NCI-H1694 (cell line): ENCODE data around the gene MTHFSD.
A peak's percentile ranks its signal among the peaks of the same experiment; 100 is the strongest.

Experiments used
- DNase-seq: peaks from one replicate; lab custom pipeline; 2025; lab: John Stamatoyannopoulos, UW

Gene MTHFSD

DNA sequence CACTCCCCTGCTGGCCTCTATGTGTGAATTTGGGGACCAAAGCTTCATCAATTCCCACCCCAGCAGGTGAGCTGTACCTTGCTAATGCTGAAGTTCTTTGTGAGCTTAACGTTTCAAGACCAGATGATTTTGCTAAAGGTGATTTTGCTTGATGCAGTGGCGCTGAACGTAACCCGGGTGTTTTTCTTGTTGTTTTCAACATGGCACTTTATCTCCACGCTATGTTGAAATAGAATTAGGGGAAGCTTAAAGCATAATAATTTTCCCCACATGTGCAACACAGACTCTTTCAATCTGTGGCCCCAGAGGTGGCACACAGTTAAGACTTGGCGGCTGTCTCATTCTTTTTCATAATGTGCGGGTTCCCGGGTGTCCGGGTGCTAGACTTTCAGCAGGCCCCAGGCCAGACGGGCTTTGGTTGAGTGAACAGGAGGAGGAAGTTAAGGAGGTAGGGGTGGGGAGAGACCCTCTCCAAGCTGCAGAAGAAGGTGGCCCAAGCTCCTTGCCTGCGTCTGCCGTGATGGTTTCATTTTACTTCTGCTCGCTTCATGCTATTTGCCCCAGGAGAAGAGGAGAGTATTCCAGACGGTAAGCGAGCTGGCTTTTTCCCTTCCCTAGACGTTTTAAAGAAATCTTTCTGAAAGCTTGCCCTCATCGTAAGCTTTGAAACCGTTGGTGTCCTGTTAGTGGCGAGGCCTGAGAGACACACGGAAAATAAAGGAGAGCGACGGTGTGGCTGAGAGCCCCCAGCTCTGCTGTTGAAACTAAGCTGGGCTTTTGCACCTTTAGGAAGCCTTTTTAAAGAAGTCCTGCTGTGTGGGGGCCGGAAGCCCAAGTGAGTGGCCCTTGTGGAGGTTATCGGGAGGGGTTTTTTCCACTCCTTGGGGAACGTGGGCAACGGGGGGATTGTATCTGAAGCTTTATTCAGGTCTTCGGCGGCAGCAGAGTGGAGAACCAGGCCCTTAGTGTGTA, 15.8 kb upstream of the MTHFSD start:
- DNase-seq = no peak

DNA sequence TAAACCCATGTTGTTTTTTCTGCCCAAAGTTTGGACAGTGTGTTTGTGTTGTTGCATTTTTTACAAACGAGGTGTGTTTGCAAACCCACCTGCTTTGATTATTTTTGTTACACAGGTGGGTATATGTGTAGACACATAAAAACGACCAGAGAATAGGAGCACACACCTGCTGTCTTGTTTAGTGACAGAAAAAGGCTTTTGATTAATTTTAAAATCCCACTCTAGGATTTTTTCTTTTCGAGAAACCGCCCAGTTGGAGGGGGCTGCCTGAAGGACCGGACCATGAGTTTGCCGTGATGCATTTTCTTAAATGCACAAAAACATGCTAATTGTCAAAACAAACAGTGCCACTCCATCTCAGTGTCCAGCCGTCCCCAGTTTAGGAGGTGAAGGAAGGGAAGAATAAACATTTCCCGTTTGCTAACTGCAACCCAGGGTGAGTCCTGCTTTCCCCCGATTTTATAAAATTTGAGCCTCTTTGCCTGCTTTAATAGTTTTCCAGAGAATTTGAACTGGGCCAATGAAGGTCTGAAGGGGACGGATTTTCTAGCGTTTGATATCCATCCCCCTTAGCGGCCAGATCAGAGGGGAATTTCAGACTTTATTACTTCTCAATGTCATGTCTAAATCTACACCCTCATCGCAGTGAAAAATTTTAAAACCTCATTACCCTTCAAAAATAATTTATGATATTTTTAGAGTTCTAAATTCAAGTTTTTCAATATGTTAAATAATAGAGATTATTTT, 14.8 kb upstream of the MTHFSD start:
- DNase-seq = no peak

DNA sequence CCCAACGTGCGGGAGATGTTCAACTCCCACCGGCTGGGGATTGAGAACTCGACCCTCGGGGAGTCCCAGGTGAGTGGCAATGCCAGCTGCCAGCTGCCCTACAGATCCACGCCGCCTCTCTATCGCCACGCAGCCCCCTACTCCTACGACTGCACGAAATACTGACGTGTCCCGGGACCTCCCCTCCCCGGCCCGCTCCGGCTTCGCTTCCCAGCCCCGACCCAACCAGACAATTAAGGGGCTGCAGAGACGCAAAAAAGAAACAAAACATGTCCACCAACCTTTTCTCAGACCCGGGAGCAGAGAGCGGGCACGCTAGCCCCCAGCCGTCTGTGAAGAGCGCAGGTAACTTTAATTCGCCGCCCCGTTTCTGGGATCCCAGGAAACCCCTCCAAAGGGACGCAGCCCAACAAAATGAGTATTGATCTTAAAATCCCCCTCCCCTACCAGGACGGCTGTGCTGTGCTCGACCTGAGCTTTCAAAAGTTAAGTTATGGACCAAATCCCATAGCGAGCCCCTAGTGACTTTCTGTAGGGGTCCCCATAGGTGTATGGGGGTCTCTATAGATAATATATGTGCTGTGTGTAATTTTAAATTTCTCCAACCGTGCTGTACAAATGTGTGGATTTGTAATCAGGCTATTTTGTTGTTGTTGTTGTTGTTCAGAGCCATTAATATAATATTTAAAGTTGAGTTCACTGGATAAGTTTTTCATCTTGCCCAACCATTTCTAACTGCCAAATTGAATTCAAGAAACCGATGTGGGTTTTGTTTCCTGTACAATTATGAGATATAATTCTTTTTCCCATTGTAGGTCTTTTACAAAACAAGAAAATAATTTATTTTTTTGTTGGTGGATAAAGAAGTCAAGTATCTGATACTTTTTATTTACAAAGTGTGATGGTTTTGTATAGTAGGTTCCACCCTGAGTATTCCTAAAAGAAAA, 13.9 kb upstream of the MTHFSD start:
- DNase-seq = no peak

DNA sequence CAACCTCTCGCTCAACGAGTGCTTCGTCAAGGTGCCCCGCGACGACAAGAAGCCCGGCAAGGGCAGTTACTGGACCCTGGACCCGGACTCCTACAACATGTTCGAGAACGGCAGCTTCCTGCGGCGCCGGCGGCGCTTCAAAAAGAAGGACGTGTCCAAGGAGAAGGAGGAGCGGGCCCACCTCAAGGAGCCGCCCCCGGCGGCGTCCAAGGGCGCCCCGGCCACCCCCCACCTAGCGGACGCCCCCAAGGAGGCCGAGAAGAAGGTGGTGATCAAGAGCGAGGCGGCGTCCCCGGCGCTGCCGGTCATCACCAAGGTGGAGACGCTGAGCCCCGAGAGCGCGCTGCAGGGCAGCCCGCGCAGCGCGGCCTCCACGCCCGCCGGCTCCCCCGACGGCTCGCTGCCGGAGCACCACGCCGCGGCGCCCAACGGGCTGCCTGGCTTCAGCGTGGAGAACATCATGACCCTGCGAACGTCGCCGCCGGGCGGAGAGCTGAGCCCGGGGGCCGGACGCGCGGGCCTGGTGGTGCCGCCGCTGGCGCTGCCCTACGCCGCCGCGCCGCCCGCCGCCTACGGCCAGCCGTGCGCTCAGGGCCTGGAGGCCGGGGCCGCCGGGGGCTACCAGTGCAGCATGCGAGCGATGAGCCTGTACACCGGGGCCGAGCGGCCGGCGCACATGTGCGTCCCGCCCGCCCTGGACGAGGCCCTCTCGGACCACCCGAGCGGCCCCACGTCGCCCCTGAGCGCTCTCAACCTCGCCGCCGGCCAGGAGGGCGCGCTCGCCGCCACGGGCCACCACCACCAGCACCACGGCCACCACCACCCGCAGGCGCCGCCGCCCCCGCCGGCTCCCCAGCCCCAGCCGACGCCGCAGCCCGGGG, 12.9 kb upstream of the MTHFSD start:
- DNase-seq = no peak

DNA sequence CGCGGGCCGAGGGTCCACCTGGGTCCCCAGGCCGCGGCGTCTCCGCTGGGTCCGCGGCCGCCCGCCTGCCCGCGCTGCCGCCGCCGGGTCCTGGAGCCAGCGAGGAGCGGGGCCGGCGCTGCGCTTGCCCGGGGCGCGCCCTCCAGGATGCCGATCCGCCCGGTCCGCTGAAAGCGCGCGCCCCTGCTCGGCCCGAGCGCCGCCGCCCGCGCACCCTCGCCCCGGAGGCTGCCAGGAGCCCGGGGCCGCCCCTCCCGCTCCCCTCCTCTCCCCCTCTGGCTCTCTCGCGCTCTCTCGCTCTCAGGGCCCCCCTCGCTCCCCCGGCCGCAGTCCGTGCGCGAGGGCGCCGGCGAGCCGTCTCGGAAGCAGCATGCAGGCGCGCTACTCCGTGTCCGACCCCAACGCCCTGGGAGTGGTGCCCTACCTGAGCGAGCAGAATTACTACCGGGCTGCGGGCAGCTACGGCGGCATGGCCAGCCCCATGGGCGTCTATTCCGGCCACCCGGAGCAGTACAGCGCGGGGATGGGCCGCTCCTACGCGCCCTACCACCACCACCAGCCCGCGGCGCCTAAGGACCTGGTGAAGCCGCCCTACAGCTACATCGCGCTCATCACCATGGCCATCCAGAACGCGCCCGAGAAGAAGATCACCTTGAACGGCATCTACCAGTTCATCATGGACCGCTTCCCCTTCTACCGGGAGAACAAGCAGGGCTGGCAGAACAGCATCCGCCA, 12.1 kb upstream of the MTHFSD start:
- no peak for DNase-seq

DNA sequence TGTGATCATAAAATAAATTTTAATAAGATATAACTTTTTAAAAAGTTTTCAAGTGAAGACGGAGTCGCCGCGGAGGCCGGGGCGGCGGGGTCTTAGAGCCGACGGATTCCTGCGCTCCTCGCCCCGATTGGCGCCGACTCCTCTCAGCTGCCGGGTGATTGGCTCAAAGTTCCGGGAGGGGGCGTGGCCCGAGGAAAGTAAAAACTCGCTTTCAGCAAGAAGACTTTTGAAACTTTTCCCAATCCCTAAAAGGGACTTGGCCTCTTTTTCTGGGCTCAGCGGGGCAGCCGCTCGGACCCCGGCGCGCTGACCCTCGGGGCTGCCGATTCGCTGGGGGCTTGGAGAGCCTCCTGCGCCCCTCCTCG, 11.5 kb upstream of the MTHFSD start, which contains the start of gene FOXC2:
TSS of gene FOXC2 (plus strand) at position 229 of the 365 bp plus-strand sequence. CDS start 507 bp downstream, outside the sequence.
- DNase-seq = no peak

DNA sequence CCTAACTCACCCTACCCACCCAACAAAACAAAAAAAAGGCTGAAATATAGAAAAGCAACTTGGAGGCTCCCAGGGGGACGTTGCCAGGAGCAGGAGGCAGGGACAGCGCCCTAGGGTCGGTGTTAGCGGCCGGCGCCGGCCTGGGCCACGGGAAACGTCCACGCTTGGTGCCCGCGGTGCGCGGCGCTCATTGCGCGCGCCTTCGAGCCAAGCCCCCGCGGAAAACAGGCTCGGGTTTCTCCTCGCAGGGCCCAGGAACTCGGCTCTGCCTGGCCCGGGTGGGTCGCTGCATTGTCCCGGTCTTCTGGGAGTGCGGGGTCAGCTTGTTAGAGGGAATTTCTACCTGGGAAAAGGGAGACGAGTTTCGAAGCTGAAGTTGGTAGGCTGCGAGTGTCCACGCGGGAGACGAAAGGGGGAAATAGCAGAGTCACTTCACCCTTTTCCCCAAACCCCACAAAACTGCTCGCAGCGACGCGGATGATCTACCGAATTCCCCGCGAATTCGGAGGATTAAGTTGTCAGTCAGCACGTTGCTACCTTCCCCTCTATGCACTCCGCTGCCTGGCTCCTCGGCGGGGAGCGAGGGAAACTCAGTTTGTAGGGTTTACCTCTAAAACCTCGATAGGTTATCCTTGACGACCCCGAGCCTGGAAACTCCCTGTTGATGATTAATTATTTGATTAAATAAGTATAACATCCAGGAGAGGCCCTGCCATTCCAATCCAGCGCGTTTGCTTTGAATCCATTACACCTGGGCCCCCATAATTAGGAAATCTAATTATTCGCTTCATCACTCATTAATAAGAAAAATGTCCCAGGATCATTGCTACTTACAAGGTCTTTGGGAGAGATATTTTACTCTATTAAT, 10.8 kb upstream of the MTHFSD start:
- DNase-seq = no peak

DNA sequence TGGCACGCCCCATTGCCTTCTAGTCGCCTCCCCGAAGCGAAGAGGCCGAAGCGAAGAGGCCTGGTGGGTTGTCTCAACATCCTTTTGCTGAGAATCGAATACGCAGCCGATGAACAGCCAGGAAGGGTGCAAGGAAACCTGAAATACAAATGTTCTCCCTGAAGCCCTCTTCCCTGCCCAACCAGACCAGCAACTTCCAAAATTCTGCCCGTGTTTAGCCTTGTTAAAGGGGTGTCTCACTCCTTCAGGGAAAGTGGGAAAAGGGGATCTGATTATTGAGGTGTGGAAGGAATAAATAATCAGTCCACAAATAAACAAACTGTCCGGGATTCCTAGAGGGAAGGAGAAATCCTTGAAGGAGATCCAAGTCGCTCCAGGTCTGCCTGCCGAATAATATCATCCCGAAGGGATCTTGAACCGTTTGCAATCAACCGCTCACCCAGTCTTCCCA, 10.2 kb upstream of the MTHFSD start:
- DNase-seq = no peak

DNA sequence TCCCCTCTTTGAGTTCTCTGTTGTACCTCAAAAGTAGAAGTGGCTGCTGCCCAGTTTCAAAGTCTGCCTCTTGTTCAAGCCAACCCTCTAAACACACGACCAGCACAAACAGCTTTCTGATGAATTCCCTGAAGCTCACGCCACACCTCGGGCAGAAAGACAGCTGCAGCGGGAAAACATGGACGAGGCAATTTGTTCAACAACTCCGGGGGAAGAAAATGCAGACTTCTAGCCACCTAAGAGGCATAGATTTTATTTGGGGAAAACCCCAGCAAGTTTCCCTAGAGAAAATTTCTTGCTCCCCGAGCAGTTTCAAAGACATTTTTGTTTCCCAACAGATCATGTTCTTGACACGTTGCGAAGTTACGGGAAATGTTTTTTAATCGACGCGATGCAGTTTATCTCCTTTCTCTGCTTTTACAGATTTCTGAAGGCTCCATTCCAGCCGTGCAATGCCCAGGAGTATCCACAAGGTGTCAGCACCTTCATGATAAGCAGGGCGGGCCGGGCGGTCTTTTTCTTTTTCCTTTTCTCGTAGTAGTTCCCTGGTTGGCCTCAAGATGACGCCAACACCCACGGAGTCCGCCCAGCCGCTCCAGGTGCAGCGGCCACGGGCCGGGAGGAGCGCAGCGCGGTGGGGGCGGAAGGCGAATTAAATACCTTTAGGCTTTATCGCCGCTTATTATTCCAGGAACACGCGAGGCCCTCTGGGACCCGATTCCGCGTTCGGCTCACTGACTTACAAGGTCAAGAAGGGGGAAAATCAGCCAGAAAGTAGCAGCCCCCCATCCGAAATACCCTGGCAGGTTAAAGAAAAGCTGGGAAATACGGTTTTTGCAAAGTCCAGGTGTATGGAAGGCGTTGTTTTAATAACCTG, 8.7 kb upstream of the MTHFSD start:
- peak; percentile 86 for DNase-seq

DNA sequence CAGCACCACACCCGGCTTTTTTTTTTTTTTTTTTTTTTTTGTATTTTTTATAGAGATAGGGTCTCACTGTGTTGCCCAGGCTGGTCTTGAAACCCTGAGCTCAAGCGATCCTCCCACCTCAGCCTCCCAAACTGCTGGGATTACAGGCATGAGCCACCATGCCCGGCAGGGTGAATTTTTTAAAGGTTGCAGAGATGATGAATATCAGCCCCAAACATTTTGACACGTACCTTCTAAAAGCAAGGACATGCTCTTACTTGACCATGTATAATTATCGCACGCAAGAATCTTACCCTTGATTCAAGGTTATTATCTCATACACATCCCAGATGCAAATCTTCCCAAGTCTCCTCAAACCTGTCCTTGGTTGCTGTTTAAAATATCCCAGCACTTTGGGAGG, 7.3 kb upstream of the MTHFSD start:
- no peak for DNase-seq

DNA sequence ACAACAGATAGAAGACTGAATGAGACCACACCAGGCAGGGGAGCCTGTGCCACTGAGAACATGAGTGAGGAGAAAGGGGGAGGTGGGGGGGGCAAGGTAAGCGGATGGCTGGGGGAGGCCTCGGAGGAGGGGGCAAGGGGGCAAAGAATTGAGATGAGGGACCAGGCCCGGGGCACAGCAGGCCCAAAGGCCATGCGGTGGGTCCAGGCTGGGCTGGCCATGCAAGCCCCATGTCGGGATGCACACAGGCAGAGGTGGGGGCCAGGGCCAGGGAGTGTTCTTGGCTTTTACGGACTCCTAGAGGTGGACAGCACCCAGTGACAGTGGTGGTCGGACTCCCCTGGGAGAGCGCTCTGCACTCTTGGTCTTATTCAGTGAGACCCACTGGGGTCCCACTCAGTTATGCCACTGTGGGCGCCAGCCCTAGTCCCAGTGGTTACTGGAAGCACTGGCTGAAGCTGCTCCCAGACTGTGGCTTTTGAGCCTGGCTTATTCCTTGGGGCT, 4.8 kb upstream of the MTHFSD start:
- no peak for DNase-seq

DNA sequence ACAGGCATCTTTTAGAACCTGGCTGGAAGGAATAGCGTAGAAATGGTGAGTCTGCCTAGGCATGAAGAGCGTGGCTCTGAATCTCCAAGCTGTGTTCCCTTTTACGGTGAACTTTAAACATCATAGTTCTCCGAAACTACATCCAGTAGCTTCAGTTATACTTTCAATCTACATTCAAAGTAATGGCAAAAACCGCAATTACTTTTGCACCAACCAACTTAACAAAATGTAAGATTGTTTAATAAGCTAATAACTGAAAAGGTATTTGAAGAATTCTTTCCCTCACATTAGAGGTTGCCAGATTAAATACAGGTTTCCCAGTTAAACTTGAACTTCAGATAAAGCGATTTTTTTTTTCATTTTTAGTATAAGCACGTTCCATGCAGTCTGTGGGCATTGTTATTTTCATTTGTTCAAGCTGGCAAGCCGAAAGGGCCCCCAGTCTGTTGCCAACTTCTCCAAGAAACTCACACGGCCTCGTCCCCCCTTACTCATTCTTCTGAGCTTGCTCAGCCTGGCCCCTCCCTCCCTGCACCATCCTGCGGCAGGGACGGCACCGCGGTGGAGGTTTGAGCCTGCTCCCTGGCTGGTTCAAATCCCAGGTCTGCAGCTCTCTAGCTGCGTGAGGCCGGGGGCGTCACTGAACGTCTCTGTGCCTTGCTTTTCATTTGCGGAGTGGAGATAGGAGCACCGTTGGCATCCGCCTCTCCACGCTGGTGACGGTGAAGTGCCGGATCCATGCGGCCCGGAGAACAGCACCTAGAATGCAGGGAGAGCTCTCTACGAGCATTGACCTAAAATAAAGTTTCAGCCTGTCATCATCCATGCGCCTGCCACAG, 3.5 kb upstream of the MTHFSD start:
- no peak for DNase-seq

DNA sequence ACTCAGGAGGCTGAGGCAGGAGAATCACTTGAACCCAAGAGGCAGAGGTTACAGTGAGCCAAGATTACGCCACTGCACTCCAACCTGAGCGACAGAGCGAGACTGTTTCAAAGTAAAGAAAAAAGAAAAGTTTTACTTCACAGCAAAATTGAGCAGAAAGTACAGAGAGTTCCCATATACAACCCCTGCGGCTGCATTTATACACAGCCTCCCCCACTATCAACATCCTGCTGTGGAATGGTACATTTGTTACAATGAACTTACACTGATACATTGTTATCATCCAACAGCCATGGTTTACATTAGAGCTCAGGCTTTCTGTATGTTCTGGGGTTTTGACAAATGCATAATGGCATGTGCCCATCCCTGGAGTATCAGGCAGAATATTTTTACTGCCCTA, 2.6 kb upstream of the MTHFSD start:
- no peak for DNase-seq

DNA sequence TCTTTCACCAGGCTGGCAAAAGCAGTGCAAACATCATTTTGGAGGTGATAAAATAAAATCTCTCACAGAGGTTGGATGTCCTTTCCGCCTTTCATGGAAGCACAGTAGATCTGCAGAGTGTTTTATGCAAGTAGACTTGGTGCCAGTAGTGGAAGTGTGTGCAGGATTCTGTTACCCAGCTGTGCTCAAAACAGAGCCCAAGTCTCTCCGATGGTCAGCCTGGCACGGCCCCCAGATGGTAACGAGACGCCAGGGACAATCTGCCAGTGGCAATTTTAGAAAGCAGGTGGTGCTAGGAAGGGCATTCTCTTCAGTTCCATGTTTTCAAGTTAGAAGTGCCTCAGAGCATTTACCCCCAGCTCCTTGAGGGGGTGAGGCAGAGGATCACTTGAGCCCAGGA, 1.5 kb upstream of the MTHFSD start:
- DNase-seq = no peak

DNA sequence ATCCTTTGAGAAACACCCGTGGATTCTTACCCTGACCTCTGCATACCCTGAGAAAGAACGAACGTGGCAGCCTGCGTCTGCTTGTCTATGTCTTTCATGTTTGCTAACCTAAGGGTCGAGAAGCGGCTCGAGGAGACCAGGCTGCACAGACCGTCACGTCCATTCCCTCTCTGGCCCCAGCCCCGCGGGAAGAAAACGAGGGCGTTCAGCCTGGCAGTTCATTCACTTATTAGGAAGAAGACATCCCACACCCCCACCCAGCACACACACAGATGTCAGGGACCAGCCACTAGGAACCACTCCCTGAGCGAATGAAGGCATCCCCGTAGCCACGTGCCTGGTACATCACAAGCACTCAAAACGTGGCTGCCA, 655 bp upstream of the MTHFSD start:
- DNase-seq = no peak

DNA sequence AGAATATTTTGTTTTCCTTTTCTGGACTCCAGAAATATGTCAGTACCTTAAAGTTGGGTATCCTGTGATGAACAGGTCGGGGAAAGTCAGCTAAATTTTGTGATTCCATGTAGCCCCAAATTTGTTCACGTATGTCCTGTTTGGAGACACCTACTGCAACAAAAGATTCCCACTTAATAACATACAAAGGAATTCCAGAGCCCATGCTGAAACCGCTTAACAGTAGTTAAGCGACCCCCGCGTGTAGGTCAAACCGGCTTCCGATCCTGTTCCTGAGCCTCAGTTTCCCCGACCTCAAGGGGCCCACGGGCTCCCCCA, 477 bp downstream of the MTHFSD start:
- no peak for DNase-seq

DNA sequence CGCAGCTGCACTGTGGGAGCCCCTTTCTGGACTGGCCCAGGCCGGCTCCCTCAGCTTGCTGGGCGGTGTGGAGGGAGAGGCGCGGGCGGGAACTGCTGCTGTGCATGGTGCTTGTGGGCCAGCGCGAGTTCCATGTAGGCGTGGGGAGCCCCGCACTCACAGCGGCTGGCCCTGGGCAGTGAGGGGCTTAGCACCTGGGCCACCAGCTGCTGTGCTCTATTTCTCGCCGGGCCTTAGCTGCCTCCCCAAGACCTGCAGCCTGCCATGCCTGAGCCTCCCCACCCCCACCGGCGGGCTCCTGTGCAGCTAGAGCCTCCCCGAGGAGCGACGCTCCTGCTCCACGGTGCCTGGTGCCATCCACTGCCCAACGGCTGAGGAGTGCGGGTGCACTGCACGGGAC, 1.7 kb downstream of the MTHFSD start:
- DNase-seq = no peak
